Dendritic cell treated with granulocyte-macrophage colony-stimulating factor and Interleukin-4, amounts not matched to agents 40 ng/mL and 50 ng/mL, for 4 days (primary cell): ENCODE measurements around the gene CUL4A.
"Not testable (repeated sequence)": the region's sequence is repeated elsewhere in the genome, so short reads cannot be mapped to it uniquely, and the experiment has no call there.

ENCODE experiments used
- H3K27ac Mint-ChIP-seq: one replicate; pipeline ENCODE4 v1.8.0; 2022; ENCODE audit warnings: mild to moderate bottlenecking, mixed read lengths
- H3K27me3 Mint-ChIP-seq: one replicate; pipeline ENCODE4 v1.8.0; 2022; ENCODE audit warnings: mild to moderate bottlenecking, mixed read lengths
- H3K36me3 Mint-ChIP-seq: one replicate; pipeline ENCODE4 v1.8.0; 2022; ENCODE audit warnings: low read depth, mixed read lengths
- H3K4me1 Mint-ChIP-seq: one replicate; pipeline ENCODE4 v1.8.0; 2022; ENCODE audit warnings: low read depth, mixed read lengths
- H3K4me3 Mint-ChIP-seq: one replicate; pipeline ENCODE4 v1.8.0; 2022; ENCODE audit warnings: mild to moderate bottlenecking, moderate library complexity, mixed read lengths
- H3K9me3 Mint-ChIP-seq: one replicate; pipeline ENCODE4 v1.8.0; 2022; ENCODE audit warnings: mixed read lengths
- intact Hi-C: fragments of 100-400 bp; cut with micrococcal nuclease; formaldehyde crosslinking; loops from one replicate; pipeline ENCODE4 v1.15.0; 2022

The CUL4A gene

GRCh38 chr13:113252516-113253095, 43.2 kb downstream of the CUL4A start:
- Mint-ChIP-seq H3K27ac (no peak overlapping the region), H3K36me3 (peaks cover 100% of the 10 kb centered on the region), H3K27me3 (no peaks in the 10 kb centered on the region), H3K9me3 (no peaks in the 10 kb centered on the region), H3K4me1 (no peaks in the 10 kb centered on the region), H3K4me3 (no peak overlapping the region)
- intact Hi-C loops, result no loop called here

GRCh38 chr13:113257908-113258307, 48.5 kb downstream of the CUL4A start:
- Mint-ChIP-seq H3K4me1 (peaks cover 12% of the 10 kb centered on the region), H3K36me3 (peaks cover 97% of the 10 kb centered on the region), H3K9me3 (peaks cover 13% of the 10 kb centered on the region)
- not testable (repeated sequence) for H3K27me3 Mint-ChIP-seq, H3K4me3 Mint-ChIP-seq, H3K27ac Mint-ChIP-seq
- intact Hi-C loops, result loop anchor here (5.0 kb wide), 1 partner anchor 39 kb away; the partner anchor contains the start of gene LAMP1

GRCh38 chr13:113258321-113259054, 49.1 kb downstream of the CUL4A start:
- H3K9me3 Mint-ChIP-seq, result peaks cover 13% of the 10 kb centered on the region
- H3K27me3 Mint-ChIP-seq, result no peaks in the 10 kb centered on the region
- H3K36me3 Mint-ChIP-seq, result peaks cover 96% of the 10 kb centered on the region
- no peak overlapping the region for H3K4me3 Mint-ChIP-seq
- no peak overlapping the region for H3K27ac Mint-ChIP-seq
- peaks cover 12% of the 10 kb centered on the region for H3K4me1 Mint-ChIP-seq
- intact Hi-C loops, result loop anchor here (5.0 kb wide), 1 partner anchor 39 kb away; the partner anchor contains the start of gene LAMP1

GRCh38 chr13:113260996-113261395, 51.6 kb downstream of the CUL4A start:
- H3K4me3 Mint-ChIP-seq, result no peak overlapping the region
- H3K27ac Mint-ChIP-seq, result no peak overlapping the region
- no peaks in the 10 kb centered on the region for H3K27me3 Mint-ChIP-seq
- H3K36me3 Mint-ChIP-seq, result peaks cover 87% of the 10 kb centered on the region
- H3K4me1 Mint-ChIP-seq, result peaks cover 12% of the 10 kb centered on the region
- peaks cover 13% of the 10 kb centered on the region for H3K9me3 Mint-ChIP-seq
- intact Hi-C loops, result no loop called here

- H3K27ac Mint-ChIP-seq, intact Hi-C loops, H3K27me3 Mint-ChIP-seq, H3K4me3 Mint-ChIP-seq, H3K4me1 Mint-ChIP-seq: not testable (repeated sequence)
- peaks cover 13% of the 10 kb centered on the region for H3K9me3 Mint-ChIP-seq
- peaks cover 78% of the 10 kb centered on the region for H3K36me3 Mint-ChIP-seq
Observed at GRCh38 chr13:113263016-113263415, 53.6 kb downstream of the CUL4A start.

- Mint-ChIP-seq H3K27me3 (peaks cover 3% of the 10 kb centered on the region), H3K4me3 (no peak overlapping the region), H3K36me3 (peaks cover 38% of the 10 kb centered on the region), H3K9me3 (no peaks in the 10 kb centered on the region), H3K27ac (no peak overlapping the region), H3K4me1 (peaks cover 8% of the 10 kb centered on the region)
- intact Hi-C loops, result no loop called here
Observed at GRCh38 chr13:113267642-113268405, 58.4 kb downstream of the CUL4A start.

- H3K4me3 Mint-ChIP-seq, result no peak overlapping the region
- H3K9me3 Mint-ChIP-seq, result no peaks in the 10 kb centered on the region
- H3K36me3 Mint-ChIP-seq, result peaks cover 16% of the 10 kb centered on the region
- peaks cover 46% of the 10 kb centered on the region for H3K4me1 Mint-ChIP-seq
- intact Hi-C loops, result loop anchor here (2.0 kb wide), 1 partner anchor 25 kb away; the partner anchor contains the start of gene LAMP1
- peaks cover 32% of the 10 kb centered on the region for H3K27me3 Mint-ChIP-seq
- H3K27ac Mint-ChIP-seq, result peak overlapping the region; percentile 72
Observed at GRCh38 chr13:113272031-113272430, 62.6 kb downstream of the CUL4A start.

GRCh38 chr13:113272701-113273181, 63.3 kb downstream of the CUL4A start:
- H3K4me3 Mint-ChIP-seq, result peak overlapping the region; percentile 25
- peak overlapping the region; percentile 67 for H3K27ac Mint-ChIP-seq
- intact Hi-C loops, result loop anchor here (2.0 kb wide), 1 partner anchor 24 kb away; the partner anchor contains the start of gene LAMP1
- peaks cover 50% of the 10 kb centered on the region for H3K4me1 Mint-ChIP-seq
- peaks cover 9% of the 10 kb centered on the region for H3K36me3 Mint-ChIP-seq
- H3K27me3 Mint-ChIP-seq, result peaks cover 34% of the 10 kb centered on the region
- no peaks in the 10 kb centered on the region for H3K9me3 Mint-ChIP-seq

GRCh38 chr13:113273321-113273720, 63.9 kb downstream of the CUL4A start:
- no peaks in the 10 kb centered on the region for H3K9me3 Mint-ChIP-seq
- H3K27me3 Mint-ChIP-seq, result peaks cover 34% of the 10 kb centered on the region
- H3K36me3 Mint-ChIP-seq, result peaks cover 3% of the 10 kb centered on the region
- peak overlapping the region; percentile 67 for H3K27ac Mint-ChIP-seq
- no peak overlapping the region for H3K4me3 Mint-ChIP-seq
- peaks cover 50% of the 10 kb centered on the region for H3K4me1 Mint-ChIP-seq
- intact Hi-C loops, result loop anchor here (2.0 kb wide), 1 partner anchor 23 kb away; the partner anchor contains the start of gene LAMP1

GRCh38 chr13:113273851-113274590, 64.6 kb downstream of the CUL4A start:
- H3K4me3 Mint-ChIP-seq, result no peak overlapping the region
- H3K9me3 Mint-ChIP-seq, result peaks cover 6% of the 10 kb centered on the region
- H3K27ac Mint-ChIP-seq, result peak overlapping the region; percentile 67
- no peaks in the 10 kb centered on the region for H3K36me3 Mint-ChIP-seq
- H3K4me1 Mint-ChIP-seq, result peaks cover 50% of the 10 kb centered on the region
- intact Hi-C loops, result loop anchor here (1.0 to 2.0 kb wide), 2 partner anchors 10 to 23 kb away; partner anchors contain the start of gene LAMP1
- H3K27me3 Mint-ChIP-seq, result peaks cover 41% of the 10 kb centered on the region

- Mint-ChIP-seq H3K27me3 (peaks cover 43% of the 10 kb centered on the region), H3K27ac (peak overlapping the region; percentile 67), H3K4me3 (no peak overlapping the region), H3K36me3 (no peaks in the 10 kb centered on the region), H3K9me3 (peaks cover 6% of the 10 kb centered on the region), H3K4me1 (peaks cover 50% of the 10 kb centered on the region)
- intact Hi-C loops, result loop anchor here (1.0 kb wide), 1 partner anchor 10 kb away; no protein-coding TSS in a partner anchor
Observed at GRCh38 chr13:113274721-113275120, 65.3 kb downstream of the CUL4A start.

GRCh38 chr13:113275387-113275786, 66.0 kb downstream of the CUL4A start:
- intact Hi-C loops, result no loop called here
- no peak overlapping the region for H3K4me3 Mint-ChIP-seq
- no peaks in the 10 kb centered on the region for H3K36me3 Mint-ChIP-seq
- H3K4me1 Mint-ChIP-seq, result peaks cover 50% of the 10 kb centered on the region
- H3K27me3 Mint-ChIP-seq, result peaks cover 49% of the 10 kb centered on the region
- H3K27ac Mint-ChIP-seq, result no peak overlapping the region
- peaks cover 6% of the 10 kb centered on the region for H3K9me3 Mint-ChIP-seq

- Mint-ChIP-seq H3K27me3 (peaks cover 61% of the 10 kb centered on the region), H3K4me3 (no peak overlapping the region), H3K9me3 (peaks cover 6% of the 10 kb centered on the region), H3K4me1 (peaks cover 20% of the 10 kb centered on the region), H3K27ac (no peak overlapping the region), H3K36me3 (no peaks in the 10 kb centered on the region)
- intact Hi-C loops, result no loop called here
Observed at GRCh38 chr13:113280126-113280525, 70.7 kb downstream of the CUL4A start.
